Measurements from ENCODE around the gene NPL. TPM values are rescaled to one million over a fixed set of nuclear protein-coding genes. Genes with fewer than 3 reads are reported as not detected.

Gene NPL
- total and polyA plus RNA-seq, 2 of the 13 experiments (the other 11 are each of a cell fraction or from before 2014, with no cell fraction given) = 0.03 to 0.04 TPM

DNA sequence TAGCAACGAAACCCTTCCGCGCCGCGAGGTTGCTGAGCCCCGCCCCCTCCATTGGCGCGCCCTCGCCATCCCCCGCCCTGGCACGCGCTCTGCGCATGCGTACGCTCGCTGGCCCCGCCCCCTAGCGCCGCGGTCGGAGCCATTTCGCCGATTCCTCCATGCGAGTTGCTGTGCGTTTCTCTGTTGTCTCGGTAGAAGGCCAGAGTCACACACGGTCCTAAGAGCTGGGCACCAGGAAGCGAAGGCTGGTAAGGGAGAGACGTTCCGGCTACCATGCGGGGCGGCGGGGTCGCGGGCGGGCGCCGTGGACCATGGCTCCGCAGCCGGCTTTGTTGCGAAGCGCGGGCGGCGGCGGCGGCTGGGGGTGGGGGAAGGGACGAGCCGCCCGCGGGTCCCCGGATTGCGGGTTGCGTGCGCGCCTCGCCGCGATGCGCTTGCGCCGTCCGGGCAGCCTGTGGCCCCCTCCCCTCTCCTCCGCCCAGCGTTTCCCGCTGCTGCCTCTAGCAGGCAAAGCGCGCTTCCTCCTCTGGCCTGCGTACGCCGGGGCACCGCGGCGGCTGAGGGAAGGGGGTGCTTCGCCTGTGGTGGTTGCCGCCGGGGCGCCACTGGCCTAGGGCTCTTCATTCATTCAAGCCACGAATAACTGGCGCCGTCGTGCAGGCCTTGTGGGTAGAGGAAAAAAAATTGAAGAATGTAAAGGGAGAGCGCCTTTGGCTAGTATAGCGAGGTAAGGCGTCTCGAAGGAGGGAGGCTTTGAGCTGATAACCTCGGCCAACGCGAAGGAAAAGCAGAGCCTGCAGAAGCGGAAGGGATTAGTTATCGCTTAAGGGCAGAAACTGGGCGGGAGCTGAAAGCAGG is 49.9 kb downstream of the NPL start, which contains the start of gene DHX9 (continued):
- no peak for TF ChIP-seq CREB1 (IDR thresholded peaks at IDR 0.05)
- TF ChIP-seq CREB1 (CRISPR knock-in tag; IDR thresholded peaks at IDR 0.05) = no peak
- TF ChIP-seq CBX1 (IDR thresholded peaks at IDR 0.05; ENCODE audit: low read depth) = peak; percentile 37
- 0 out of 2 replicates have a peak, but pooled peaks have one; percentile 43 for TF ChIP-seq ZNF124 (CRISPR knock-in tag; IDR thresholded peaks at IDR 0.05)
- TF ChIP-seq ZBTB42 (CRISPR knock-in tag; IDR thresholded peaks at IDR 0.05) = peak; percentile 31; the same call in 1 of the 2 replicates
- TF ChIP-seq ZNF543 (CRISPR knock-in tag; IDR thresholded peaks at IDR 0.05) = 0 out of 2 replicates have a peak, but pooled peaks have one; percentile 47
- peak; percentile 39; the same call in 1 of the 2 replicates for TF ChIP-seq ZNF749 (CRISPR knock-in tag; IDR thresholded peaks at IDR 0.05; ENCODE audit: borderline replicate concordance)
- TF ChIP-seq GATAD2A (CRISPR knock-in tag; IDR thresholded peaks at IDR 0.05) = peak; percentile 7; the same call in 1 of the 2 replicates
- peak; percentile 52; the same call in 1 of the 2 replicates for TF ChIP-seq KDM4B (CRISPR knock-in tag; IDR thresholded peaks at IDR 0.05)
- no peak for TF ChIP-seq FOXA1 (IDR thresholded peaks at IDR 0.05)
- peak; percentile 15; the same call in 1 of the 2 replicates for TF ChIP-seq FOXA1 (CRISPR knock-in tag; IDR thresholded peaks at IDR 0.05)
- TF ChIP-seq, protein P1, sequence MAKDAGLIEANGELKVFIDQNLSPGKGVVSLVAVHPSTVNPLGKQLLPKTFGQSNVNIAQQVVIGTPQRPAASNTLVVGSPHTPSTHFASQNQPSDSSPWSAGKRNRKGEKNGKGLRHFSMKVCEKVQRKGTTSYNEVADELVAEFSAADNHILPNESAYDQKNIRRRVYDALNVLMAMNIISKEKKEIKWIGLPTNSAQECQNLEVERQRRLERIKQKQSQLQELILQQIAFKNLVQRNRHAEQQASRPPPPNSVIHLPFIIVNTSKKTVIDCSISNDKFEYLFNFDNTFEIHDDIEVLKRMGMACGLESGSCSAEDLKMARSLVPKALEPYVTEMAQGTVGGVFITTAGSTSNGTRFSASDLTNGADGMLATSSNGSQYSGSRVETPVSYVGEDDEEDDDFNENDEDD (CRISPR knock-in tag; IDR thresholded peaks at IDR 0.05; ENCODE audit: borderline replicate concordance) = no peak
- TF ChIP-seq POLR2AphosphoS2 (IDR thresholded peaks at IDR 0.05; ENCODE audit: low read depth, low read length) = peak; percentile 92; the same call in 1 of the 2 replicates
- TF ChIP-seq ZKSCAN5 (CRISPR knock-in tag; IDR thresholded peaks at IDR 0.05) = no peak
- TF ChIP-seq, protein P2, sequence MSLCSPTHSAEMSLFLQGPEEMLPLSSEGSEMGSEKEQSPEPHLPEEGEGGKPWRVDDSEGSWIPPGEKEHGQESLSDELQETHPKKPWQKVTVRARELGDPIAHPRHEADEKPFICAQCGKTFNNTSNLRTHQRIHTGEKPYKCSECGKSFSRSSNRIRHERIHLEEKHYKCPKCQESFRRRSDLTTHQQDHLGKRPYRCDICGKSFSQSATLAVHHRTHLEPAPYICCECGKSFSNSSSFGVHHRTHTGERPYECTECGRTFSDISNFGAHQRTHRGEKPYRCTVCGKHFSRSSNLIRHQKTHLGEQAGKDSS (CRISPR knock-in tag; IDR thresholded peaks at IDR 0.05; ENCODE audit: borderline replicate concordance, low read depth) = peak; percentile 62; the same call in 1 of the 2 replicates
- TF ChIP-seq, protein P3, sequence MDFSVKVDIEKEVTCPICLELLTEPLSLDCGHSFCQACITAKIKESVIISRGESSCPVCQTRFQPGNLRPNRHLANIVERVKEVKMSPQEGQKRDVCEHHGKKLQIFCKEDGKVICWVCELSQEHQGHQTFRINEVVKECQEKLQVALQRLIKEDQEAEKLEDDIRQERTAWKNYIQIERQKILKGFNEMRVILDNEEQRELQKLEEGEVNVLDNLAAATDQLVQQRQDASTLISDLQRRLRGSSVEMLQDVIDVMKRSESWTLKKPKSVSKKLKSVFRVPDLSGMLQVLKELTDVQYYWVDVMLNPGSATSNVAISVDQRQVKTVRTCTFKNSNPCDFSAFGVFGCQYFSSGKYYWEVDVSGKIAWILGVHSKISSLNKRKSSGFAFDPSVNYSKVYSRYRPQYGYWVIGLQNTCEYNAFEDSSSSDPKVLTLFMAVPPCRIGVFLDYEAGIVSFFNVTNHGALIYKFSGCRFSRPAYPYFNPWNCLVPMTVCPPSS (IDR thresholded peaks at IDR 0.05) = no peak
- peak; percentile 77 for TF ChIP-seq SPEN (CRISPR knock-in tag; IDR thresholded peaks at IDR 0.05; ENCODE audit: low read depth)
- TF ChIP-seq ZBTB3 (CRISPR knock-in tag; IDR thresholded peaks at IDR 0.05; ENCODE audit: borderline replicate concordance, low read depth) = no peak
- peak; percentile 90 for TF ChIP-seq AGO2 (optimal IDR thresholded peaks at IDR 0.05; ENCODE audit: low read depth, low read length)
- TF ChIP-seq, protein P4, sequence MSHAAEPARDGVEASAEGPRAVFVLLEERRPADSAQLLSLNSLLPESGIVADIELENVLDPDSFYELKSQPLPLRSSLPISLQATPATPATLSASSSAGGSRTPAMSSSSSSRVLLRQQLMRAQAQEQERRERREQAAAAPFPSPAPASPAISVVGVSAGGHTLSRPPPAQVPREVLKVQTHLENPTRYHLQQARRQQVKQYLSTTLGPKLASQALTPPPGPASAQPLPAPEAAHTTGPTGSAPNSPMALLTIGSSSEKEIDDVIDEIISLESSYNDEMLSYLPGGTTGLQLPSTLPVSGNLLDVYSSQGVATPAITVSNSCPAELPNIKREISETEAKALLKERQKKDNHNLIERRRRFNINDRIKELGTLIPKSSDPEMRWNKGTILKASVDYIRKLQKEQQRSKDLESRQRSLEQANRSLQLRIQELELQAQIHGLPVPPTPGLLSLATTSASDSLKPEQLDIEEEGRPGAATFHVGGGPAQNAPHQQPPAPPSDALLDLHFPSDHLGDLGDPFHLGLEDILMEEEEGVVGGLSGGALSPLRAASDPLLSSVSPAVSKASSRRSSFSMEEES (CRISPR knock-in tag; IDR thresholded peaks at IDR 0.05) = peak; percentile 13; the same call in 1 of the 2 replicates
- TF ChIP-seq, protein P5, sequence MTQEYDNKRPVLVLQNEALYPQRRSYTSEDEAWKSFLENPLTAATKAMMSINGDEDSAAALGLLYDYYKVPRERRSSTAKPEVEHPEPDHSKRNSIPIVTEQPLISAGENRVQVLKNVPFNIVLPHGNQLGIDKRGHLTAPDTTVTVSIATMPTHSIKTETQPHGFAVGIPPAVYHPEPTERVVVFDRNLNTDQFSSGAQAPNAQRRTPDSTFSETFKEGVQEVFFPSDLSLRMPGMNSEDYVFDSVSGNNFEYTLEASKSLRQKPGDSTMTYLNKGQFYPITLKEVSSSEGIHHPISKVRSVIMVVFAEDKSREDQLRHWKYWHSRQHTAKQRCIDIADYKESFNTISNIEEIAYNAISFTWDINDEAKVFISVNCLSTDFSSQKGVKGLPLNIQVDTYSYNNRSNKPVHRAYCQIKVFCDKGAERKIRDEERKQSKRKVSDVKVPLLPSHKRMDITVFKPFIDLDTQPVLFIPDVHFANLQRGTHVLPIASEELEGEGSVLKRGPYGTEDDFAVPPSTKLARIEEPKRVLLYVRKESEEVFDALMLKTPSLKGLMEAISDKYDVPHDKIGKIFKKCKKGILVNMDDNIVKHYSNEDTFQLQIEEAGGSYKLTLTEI (CRISPR knock-in tag; conservative IDR thresholded peaks at IDR 0.05) = no peak
- peak; percentile 69 for TF ChIP-seq ZNF605 (CRISPR knock-in tag; IDR thresholded peaks at IDR 0.05)
- peak; percentile 86 for TF ChIP-seq SAP130 (CRISPR knock-in tag; IDR thresholded peaks at IDR 0.05; ENCODE audit: low read depth)
- TF ChIP-seq, protein P6, sequence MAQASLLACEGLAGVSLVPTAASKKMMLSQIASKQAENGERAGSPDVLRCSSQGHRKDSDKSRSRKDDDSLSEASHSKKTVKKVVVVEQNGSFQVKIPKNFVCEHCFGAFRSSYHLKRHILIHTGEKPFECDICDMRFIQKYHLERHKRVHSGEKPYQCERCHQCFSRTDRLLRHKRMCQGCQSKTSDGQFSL (CRISPR knock-in tag; IDR thresholded peaks at IDR 0.05) = peak; percentile 23; the same call in 1 of the 2 replicates

Data from HepG2 (cell line).